ENCODE data around the gene CEP57L1.
"Not testable (repeated sequence)": the region's sequence is repeated elsewhere in the genome, so short reads cannot be mapped to it uniquely, and the experiment has no call there.

- not testable (repeated sequence) for TF ChIP-seq ATF3 (IDR thresholded peaks at IDR 0.05)
- TF ChIP-seq, protein P1, sequence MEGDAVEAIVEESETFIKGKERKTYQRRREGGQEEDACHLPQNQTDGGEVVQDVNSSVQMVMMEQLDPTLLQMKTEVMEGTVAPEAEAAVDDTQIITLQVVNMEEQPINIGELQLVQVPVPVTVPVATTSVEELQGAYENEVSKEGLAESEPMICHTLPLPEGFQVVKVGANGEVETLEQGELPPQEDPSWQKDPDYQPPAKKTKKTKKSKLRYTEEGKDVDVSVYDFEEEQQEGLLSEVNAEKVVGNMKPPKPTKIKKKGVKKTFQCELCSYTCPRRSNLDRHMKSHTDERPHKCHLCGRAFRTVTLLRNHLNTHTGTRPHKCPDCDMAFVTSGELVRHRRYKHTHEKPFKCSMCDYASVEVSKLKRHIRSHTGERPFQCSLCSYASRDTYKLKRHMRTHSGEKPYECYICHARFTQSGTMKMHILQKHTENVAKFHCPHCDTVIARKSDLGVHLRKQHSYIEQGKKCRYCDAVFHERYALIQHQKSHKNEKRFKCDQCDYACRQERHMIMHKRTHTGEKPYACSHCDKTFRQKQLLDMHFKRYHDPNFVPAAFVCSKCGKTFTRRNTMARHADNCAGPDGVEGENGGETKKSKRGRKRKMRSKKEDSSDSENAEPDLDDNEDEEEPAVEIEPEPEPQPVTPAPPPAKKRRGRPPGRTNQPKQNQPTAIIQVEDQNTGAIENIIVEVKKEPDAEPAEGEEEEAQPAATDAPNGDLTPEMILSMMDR (IDR thresholded peaks at IDR 0.05 in 2 of 3, conservative IDR thresholded peaks at IDR 0.05 in 1 of 3; ENCODE audit: borderline replicate concordance in 1 of 3, insufficient read depth in 1 of 3, low read depth in 2 of 3, low read length in 2 of 3) = not testable (repeated sequence)
Observed at GRCh38 chr6:109135600-109135999, 40.3 kb downstream of the CEP57L1 start.

Data from HCT116 (cell line).